Breast epithelium (tissue), 3 donors: ENCODE measurements around the gene GNAI2.

ENCODE experiments used
- CTCF ChIP-seq, 3 donors: fragments of 450-650 bp; IDR thresholded peaks; one replicate each; pipeline ENCODE4 v1.5.1; 2016 to 2017; ENCODE audit warnings: antibody characterized with exemption in 3 of 3, mild to moderate bottlenecking in 3 of 3, moderate library complexity in 3 of 3
- POLR2AphosphoS5 ChIP-seq, 3 donors: sonication (generic); formaldehyde crosslinking; IDR thresholded peaks; one replicate each; pipeline ENCODE4 v1.6.1; 2017; ENCODE audit warnings: antibody characterized with exemption in 3 of 3

GRCh38 chr3:50226888-50227389, 9.1 kb upstream of the GNAI2 start:
- TF ChIP-seq POLR2AphosphoS5 (IDR thresholded peaks at IDR 0.05) = no peak
- TF ChIP-seq CTCF (IDR thresholded peaks at IDR 0.05) = no peak
